ENCODE results near the gene CCL26.

CCL26 gene

DNA sequence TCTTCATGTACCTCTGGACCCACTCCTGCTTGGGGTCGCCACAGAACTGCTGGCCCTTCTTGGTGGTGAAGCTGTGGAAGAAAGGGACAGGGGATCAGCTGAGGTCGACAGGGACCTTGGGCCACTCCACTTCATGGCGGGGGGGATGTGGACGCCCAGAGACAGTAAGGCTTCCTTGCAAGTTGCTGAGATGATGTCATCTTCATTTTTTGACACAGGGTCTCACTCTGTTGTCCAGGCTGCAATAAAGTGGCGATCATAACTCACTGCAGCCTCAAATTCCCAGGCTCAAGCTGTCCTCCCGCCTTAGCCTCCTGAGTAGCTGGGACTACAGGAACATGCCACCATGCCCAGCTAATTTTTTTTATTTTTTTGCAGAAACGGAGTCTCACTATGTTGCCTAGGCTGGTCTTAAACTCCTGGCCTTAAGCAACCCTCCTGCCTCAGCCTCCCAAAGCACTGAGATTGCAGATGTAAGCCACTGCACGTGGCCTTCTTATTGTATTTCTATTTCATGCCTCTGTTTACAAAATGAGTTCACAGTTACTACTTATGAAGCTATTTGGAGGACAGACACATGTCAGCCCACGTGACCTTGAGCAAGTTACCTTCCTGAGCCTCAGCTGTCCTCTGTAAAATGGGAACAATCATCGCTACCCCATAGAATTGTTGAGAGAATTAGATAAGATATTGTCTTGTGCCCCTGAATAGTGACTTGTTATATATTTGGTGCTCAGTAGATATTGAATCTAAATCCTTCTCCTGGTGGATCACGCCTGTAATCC, 40.1 kb upstream of the CCL26 start:
- Histone ChIP-seq H3K79me2 (ENCODE audit: control insufficient read depth, low read length) (no peaks in the 10 kb centered on the region), H3K4me2 (ENCODE audit: low read length) (no peak overlapping the region), H3K4me3 (ENCODE audit: low read length) (no peak overlapping the region), H3K4me1 (ENCODE audit: control insufficient read depth, low read length) (peaks cover 4% of the 10 kb centered on the region; the same call in 1 of the 2 replicates), H4K20me1 (ENCODE audit: control insufficient read depth, insufficient read depth, low read depth, low read length) (no peaks in the 10 kb centered on the region), H3K9me3 (ENCODE audit: control insufficient read depth, insufficient read depth, low read length) (peaks cover under 1% of the 10 kb centered on the region; the same call in 1 of the 2 replicates), H3K9me2 (replicated peaks; ENCODE audit: control insufficient read depth, low read length) (no peaks in the 10 kb centered on the region), H3K36me3 (ENCODE audit: control insufficient read depth, low read length) (no peaks in the 10 kb centered on the region), H3K27me3 (ENCODE audit: control insufficient read depth, low read length) (peaks cover 6% of the 10 kb centered on the region; the same call in 1 of the 2 replicates), H3K27ac (ENCODE audit: low read depth, low read length) (no peak overlapping the region), H3F3A (ENCODE audit: control insufficient read depth, insufficient read depth) (no peaks in the 10 kb centered on the region)
- TF ChIP-seq EZH2phosphoT487 (IDR thresholded peaks at IDR 0.05; ENCODE audit: borderline replicate concordance, low read length), result no peak
- TF ChIP-seq, protein P1, sequence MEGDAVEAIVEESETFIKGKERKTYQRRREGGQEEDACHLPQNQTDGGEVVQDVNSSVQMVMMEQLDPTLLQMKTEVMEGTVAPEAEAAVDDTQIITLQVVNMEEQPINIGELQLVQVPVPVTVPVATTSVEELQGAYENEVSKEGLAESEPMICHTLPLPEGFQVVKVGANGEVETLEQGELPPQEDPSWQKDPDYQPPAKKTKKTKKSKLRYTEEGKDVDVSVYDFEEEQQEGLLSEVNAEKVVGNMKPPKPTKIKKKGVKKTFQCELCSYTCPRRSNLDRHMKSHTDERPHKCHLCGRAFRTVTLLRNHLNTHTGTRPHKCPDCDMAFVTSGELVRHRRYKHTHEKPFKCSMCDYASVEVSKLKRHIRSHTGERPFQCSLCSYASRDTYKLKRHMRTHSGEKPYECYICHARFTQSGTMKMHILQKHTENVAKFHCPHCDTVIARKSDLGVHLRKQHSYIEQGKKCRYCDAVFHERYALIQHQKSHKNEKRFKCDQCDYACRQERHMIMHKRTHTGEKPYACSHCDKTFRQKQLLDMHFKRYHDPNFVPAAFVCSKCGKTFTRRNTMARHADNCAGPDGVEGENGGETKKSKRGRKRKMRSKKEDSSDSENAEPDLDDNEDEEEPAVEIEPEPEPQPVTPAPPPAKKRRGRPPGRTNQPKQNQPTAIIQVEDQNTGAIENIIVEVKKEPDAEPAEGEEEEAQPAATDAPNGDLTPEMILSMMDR (IDR thresholded peaks at IDR 0.05; ENCODE audit: low read depth, low read length, poor library complexity, severe bottlenecking), result no peak

DNA sequence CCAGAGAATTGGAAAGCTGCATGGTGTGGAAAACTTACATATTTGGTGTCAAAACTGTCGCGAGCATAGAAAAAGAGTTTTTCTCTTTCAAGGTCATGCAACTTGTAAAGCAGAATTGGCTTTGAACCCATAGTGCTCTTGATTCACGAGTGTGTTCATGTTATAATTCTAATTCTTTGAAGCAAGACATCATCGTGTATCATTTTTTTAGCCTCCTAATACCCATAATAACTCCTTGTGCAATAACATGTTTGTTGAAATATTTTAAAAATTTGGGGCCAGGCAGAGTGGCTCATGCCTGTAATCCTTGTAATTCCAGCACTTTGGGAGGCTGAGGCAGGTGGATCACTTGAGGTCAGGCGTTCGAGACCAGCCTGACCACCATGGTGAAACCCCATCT, 37.4 kb upstream of the CCL26 start:
- TF ChIP-seq, protein P1 (IDR thresholded peaks at IDR 0.05; ENCODE audit: low read depth, low read length, poor library complexity, severe bottlenecking), result no peak
- no peak for TF ChIP-seq EZH2phosphoT487 (IDR thresholded peaks at IDR 0.05; ENCODE audit: borderline replicate concordance, low read length)
- no peaks in the 10 kb centered on the region for H3K79me2 ChIP-seq (ENCODE audit: control insufficient read depth, low read length)
- peaks cover 4% of the 10 kb centered on the region; the same call in 1 of the 2 replicates for H3K4me1 ChIP-seq (ENCODE audit: control insufficient read depth, low read length)

DNA sequence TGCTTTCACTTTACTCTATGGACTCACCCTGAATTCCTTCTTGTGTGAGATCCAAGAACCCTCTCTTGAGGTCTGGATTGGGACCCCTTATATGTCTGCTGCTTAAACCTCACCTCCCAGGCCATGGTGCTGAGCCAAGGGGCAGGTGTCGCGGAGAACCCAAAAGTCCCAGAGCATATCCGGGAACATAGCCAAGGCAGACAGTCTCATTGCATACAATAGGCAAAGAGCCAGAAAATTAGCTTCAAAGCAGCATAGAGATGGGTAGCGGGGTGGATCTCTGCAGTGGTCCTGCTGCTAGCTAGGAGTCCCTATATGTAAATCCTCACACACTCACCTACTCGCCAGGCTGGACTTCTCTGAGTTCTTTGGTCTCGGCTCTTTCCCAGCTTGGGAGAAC, 36.1 kb upstream of the CCL26 start:
- H3K27me3 ChIP-seq (ENCODE audit: control insufficient read depth, low read length), result no peaks in the 10 kb centered on the region
- H3K4me1 ChIP-seq (ENCODE audit: control insufficient read depth, low read length), result no peaks in the 10 kb centered on the region
- H3K79me2 ChIP-seq (ENCODE audit: control insufficient read depth, low read length), result no peaks in the 10 kb centered on the region

More for the DNA sequence above, 37.4 kb upstream of the CCL26 start:
- Histone ChIP-seq H3K9me3 (ENCODE audit: control insufficient read depth, insufficient read depth, low read length) (peaks cover 10% of the 10 kb centered on the region), H3K36me3 (ENCODE audit: control insufficient read depth, low read length) (no peaks in the 10 kb centered on the region), H3K9me2 (replicated peaks; ENCODE audit: control insufficient read depth, low read length) (no peaks in the 10 kb centered on the region), H3K4me3 (ENCODE audit: low read length) (no peak overlapping the region), H3K27ac (ENCODE audit: low read depth, low read length) (no peak overlapping the region), H4K20me1 (ENCODE audit: control insufficient read depth, insufficient read depth, low read depth, low read length) (no peaks in the 10 kb centered on the region), H3F3A (ENCODE audit: control insufficient read depth, insufficient read depth) (no peaks in the 10 kb centered on the region), H3K27me3 (ENCODE audit: control insufficient read depth, low read length) (no peaks in the 10 kb centered on the region; the same call in 1 of the 2 replicates), H3K4me2 (ENCODE audit: low read length) (no peak overlapping the region)

More for the DNA sequence above, 36.1 kb upstream of the CCL26 start:
- Histone ChIP-seq H3F3A (ENCODE audit: control insufficient read depth, insufficient read depth) (no peaks in the 10 kb centered on the region), H3K36me3 (ENCODE audit: control insufficient read depth, low read length) (no peaks in the 10 kb centered on the region), H3K9me3 (ENCODE audit: control insufficient read depth, insufficient read depth, low read length) (peaks cover 10% of the 10 kb centered on the region), H3K9me2 (replicated peaks; ENCODE audit: control insufficient read depth, low read length) (no peaks in the 10 kb centered on the region), H3K4me3 (ENCODE audit: low read length) (no peak overlapping the region), H4K20me1 (ENCODE audit: control insufficient read depth, insufficient read depth, low read depth, low read length) (no peaks in the 10 kb centered on the region), H3K27ac (ENCODE audit: low read depth, low read length) (no peak overlapping the region), H3K4me2 (ENCODE audit: low read length) (no peak overlapping the region)
- TF ChIP-seq, protein P1 (IDR thresholded peaks at IDR 0.05; ENCODE audit: low read depth, low read length, poor library complexity, severe bottlenecking), result no peak
- TF ChIP-seq EZH2phosphoT487 (IDR thresholded peaks at IDR 0.05; ENCODE audit: borderline replicate concordance, low read length), result no peak
